GM18505 (cell line): Measurements from ENCODE around the gene TF.

Experiments used
- ATAC-seq: cut with Tn5 transposase; IDR thresholded peaks from one replicate; pipeline ENCODE4 v1.9.1; 2021; ENCODE audit not compliant: unreplicated experiment
- POLR2A ChIP-seq: IDR thresholded peaks from 4 replicates; pipeline ENCODE4 v1.6.1; 2011; ENCODE audit warnings: borderline replicate concordance; ENCODE audit not compliant: insufficient read depth, insufficient read length; ENCODE audit errors: extremely low read depth

The TF gene

GRCh38 chr3:133834621-133835417 is 88.6 kb downstream of the TF start:
- no peak for ATAC-seq
- no peak for TF ChIP-seq POLR2A

DNA sequence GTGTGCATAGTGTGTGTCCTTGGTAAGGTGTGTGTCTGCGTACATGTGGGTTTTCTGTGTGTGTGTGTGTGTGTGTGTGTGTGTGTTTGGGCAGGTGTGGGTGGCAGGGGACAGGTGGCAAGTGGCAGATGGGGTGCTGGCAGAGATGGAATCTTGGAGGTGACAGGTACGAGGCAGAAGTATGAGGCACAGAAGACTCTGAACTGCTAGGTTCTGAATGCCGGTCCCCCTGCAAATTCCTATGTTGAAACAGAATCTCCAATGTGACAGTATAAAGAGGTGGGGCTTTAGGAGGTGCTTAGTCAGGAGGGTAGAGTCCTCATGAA is 89.2 kb downstream of the TF start:
- no peak for TF ChIP-seq POLR2A

GRCh38 chr3:133835961-133836360 is 89.8 kb downstream of the TF start:
- ATAC-seq: no peak
- TF ChIP-seq POLR2A: no peak

More for the DNA sequence above, 89.2 kb downstream of the TF start:
- no peak for ATAC-seq

DNA sequence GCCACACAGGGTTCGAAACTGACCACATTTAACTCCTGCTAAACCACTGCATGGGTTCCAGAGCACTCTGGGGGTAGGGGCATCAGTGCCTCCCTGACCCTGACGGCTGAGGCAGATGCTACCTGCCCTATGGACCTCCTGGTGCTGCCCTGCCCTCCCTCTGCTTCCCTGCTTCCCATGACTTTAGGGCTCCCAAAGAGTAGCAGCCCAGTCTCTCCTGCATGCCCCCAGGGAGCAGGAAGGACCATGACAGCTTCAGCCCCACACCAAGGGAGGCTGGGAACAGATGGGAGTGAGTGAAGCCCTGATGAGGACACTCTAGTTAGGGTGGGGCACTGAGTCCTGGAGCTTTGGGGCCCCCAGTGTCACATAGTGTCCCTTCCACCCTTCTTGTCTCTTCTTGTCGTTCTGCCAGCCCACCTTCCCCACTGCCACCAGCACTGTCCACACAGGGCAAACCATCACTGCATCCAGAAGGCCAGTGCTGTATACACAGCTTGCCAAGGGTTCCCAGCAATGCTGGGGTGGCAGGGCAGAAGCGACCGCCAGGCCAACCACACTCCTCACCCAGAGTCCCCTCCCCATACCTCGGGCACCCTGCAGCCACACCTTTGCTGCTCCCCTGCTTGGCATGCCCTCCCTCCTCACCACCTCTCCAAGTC is 90.4 kb downstream of the TF start:
- no peak for ATAC-seq
- TF ChIP-seq POLR2A: no peak

DNA sequence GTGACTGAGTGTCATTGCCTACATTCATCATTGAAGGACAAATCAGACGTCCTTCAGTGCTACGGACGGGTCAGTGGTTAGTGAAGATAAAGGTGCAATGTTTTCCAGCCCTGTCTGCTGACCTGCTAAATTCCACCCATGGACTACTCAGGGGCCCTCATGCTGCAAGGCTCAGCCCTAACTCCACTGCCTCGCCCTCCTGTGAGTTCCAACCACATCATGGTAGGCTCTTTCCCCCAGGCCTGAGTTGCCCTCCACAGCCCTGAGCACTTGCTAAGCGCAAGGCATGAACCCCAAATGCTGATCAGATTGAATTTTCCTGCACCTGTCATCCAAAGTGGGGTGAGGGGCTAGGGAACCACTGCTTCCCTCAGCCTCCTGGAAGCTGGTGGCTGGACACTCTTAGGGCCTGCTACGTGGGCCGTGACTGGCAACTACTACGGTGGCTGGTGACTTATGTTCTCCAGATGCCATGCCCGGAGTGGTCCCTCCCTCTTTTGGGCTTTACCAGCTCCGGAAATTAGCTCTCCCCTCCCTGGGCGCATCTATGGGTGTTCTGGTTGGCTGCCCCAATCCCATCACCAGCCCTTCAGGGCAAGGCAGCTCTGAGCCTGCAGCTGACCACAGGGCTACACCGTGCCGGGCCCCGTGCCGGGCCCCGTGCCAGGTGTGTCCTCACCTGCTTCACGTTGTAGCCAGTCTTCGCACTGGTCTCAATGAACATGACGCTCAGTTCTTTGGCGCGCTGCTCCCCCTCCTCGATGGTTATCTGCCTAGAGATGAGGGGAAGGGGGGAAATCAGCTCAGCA is 91.5 kb downstream of the TF start:
- TF ChIP-seq POLR2A: no peak
- no peak for ATAC-seq

GRCh38 chr3:133838296-133838789 is 92.2 kb downstream of the TF start:
- no peak for TF ChIP-seq POLR2A
- ATAC-seq: no peak

DNA sequence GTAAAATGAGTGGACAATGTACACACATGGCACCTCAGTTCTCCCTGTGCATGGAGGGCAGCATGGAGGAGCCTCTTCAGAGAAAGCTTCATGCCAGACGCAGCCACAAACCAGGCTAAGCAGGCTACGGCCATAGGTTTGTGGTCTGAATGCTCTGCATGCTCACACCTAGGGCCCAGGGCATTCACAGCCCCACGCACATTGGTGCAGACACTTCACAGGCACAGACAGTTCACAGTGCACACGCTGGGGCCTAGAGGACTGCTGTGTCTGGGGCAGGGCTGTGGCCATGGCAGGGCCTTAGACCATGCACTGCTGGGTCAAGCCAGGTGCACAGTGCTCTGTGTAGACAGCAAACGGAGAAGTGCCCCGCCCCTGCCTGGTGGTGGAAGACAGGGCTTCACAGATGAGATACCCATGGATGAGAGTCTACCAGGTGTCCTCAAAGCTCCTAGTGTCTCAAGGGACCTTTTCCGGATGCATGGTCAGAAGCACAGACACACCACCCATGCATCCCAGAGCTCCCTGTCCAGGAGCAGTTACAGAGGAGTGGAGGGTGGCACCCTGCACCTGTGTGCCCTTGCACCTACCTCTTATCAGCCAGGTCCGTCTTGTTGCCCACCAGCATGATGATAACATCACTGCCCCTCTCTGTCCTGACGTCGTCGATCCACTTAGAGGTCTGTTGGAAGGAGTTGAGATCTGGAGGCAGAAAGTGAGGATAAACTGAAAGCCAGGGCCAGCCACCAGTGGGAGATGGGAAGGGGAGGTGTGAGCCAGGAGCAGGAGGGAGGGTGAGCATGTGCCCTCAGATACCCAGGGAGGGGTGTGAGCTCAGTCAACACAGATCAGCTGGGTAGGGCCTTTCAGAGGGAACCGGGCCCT is 93.0 kb downstream of the TF start:
- ATAC-seq: no peak
- no peak for TF ChIP-seq POLR2A

DNA sequence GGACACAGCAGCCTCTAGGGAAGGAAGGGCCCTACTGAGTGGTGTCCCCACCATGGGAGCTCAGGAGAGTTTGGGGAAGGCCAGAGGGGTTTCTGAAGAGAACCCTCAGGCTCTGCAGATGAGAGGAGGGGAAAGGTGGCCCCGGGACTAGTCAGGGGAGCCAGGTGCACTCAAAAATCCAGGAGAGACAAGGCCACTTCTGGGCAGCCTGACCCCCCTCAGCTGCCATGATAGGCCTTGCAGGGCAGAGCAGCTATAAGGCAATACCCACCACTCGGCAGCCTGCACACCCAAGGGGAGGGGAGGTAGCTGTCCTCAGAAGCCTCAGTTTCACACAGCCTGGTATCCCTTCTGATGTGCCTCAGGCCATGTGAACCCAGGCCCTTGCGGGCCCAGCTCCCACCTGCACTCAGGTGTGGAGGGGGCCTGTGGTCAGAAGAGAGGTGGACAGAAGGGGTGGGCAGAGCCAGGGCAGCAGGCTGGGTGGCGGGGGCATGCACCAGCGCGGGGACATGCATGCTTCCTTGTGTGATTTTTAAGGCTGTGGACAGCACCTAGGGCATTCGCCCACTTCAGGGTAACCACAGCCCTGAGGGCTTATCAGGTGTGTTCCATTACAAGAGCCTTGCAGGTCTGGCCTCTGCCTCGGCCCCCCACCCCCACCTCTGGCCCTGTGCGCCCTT is 94.0 kb downstream of the TF start:
- TF ChIP-seq POLR2A: no peak
- no peak for ATAC-seq

GRCh38 chr3:133840767-133841166 is 94.6 kb downstream of the TF start:
- no peak for TF ChIP-seq POLR2A
- no peak for ATAC-seq

DNA sequence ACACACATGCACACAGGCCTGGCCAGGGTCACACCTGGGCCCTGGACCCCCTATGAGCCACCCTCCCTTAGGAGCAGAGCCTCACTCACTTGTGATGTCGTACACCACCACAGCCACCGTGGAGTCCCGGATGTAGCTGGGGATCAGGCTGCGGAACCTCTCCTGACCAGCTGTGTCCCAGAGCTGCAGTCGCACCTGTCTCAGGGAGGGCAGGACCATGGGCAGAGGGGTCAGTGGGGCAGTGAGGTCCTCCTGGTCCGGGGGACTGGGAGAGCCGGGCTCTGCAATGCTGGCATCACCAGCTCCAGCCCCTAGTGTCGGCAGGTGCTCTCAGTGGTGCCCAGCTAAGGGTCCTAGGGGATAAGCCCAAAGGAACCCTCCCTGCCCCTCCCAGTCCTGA is 95.0 kb downstream of the TF start:
- TF ChIP-seq POLR2A: no peak
- ATAC-seq: no peak

- ATAC-seq: no peak
- TF ChIP-seq POLR2A: no peak
Observed at GRCh38 chr3:133842158-133842557, 96.0 kb downstream of the TF start.

DNA sequence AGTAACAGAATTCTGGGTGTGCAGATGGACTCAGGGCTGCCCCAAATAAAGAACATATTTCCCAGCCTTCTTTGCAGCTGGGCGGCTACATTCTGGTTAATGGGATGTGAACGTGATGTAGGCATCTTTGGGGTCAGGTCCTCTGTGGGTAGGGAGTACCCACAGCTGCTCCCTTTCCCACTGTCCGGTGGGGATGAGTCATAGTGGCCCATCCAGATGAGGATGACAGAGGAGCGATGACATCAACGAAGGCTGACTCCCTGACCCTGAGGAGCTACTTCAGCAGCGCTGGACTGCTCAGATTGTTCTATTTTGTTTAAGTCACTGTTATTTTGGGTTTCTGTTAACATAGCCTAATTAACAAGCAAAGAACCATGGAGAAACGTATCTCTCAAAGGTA is 97.4 kb downstream of the TF start:
- no peak for TF ChIP-seq POLR2A
- ATAC-seq: no peak
